Measurements from ENCODE around the gene LTBP1.
"Not testable (repeated sequence)": the region's sequence is repeated elsewhere in the genome, so short reads cannot be mapped to it uniquely, and the experiment has no call there.

LTBP1 gene

DNA sequence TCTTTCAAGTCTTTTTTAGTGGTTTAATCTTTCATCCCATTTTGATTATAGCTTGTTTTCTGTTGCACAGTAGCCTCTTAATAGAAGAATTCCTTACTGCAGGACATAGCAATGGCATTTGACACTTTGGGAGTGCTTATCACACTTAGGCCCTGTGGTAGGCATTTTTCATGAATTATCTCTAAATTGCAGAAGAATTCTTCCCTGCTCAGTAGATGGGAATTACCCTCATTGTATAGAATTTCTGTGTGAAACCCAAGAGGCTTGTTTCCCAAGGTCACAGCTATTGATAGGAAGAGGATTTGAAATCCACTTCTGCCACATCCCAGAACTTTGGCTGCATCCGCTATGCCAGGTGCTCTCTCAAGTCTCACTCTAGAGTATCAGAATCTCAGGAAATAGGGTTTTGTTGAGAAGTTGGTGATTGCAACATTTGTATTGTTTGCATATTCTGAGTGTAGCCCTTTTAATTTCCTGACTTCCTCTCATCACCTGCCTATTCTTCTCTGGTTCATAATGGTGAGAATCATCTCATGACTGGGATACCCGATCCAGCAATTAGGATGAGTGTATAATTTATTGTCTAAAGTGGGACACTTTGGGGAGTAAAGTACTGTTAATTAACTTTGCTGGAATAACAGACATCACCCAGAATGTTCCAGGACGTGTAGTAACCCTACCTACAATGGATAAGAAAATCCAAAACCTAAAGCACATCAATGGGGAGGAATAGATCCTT lies 274.5 kb downstream of the LTBP1 start:
- DNase-seq (ENCODE audit: low read depth in 2 of 2): no peak

DNA sequence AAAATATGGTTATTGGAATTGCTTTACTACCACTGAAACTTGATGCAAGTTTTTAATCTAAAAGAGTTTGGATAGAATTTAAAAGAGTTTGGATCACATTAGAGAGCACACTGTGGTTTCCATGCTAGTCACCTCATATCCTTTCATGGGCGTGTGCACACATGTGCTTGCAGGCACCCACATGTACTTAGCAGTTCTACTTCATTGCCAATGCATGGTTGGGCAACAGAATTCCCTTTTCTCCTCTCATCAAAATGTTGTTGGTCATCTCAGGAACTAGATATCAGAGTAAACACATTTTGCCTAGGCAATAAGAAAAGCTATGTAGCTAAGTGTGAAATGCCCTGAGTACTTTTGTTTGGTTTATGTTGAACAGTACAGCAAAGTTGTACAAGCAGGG lies 275.6 kb downstream of the LTBP1 start:
- DNase-seq (ENCODE audit: low read depth in 2 of 2): no peak

DNA sequence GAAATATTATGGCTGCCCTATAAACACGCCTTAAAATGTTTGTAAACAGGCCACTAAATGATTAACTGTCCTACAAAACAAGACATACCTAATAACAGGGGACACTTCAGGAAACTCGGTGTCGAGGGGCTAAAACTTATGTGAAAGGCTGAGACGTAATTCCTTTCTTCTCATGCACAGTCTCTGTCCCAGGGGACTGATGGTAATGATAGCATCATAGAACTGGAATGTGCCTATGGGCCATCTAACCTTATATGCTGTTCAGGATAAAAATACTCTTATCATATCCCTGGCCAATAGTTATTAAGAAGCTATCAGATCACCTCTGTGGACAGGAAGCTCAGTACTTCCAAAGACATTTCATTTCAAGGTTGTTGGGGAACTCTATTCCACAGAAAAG lies 277.1 kb downstream of the LTBP1 start:
- DNase-seq (ENCODE audit: low read depth in 2 of 2): no peak

DNA sequence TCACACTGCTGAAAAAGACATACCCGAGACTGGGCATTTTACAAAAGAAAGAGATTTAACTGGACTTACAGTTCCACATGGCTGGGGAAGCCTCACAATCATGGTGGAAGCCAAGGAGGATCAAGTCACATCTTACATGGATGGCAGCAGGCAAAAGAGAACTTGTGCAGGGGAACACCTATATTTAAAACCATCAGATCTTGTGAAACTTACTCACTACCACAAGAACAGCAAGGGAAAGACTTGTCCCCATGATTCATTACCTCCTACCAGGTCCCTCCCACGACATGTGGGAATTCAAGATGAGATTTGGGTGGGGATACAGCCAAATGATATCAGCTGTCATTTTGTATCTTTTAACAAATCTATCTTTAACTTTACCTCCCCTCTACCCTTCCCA lies 278.6 kb downstream of the LTBP1 start:
- no peak for DNase-seq (ENCODE audit: low read depth in 2 of 2)

DNA sequence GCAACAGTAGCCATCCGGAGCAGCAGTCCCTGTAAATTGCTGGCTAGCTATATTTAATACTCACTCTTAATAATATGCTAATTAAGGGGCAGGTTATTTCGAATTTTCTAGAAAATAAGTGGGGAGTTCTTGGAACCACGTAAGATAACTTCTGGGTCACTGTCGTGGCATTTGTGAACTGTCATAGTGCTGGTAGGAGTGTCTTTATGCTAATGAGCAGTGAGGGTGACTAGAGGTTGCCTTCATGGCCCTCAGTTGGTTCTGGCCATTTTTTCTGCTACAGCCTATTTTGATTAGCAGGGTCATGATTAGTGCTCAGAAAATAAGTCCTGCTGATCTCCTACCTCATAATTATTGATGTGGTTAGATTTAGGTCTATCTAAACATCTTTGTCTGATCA lies 279.8 kb downstream of the LTBP1 start:
- no peak for DNase-seq (ENCODE audit: low read depth in 2 of 2)

DNA sequence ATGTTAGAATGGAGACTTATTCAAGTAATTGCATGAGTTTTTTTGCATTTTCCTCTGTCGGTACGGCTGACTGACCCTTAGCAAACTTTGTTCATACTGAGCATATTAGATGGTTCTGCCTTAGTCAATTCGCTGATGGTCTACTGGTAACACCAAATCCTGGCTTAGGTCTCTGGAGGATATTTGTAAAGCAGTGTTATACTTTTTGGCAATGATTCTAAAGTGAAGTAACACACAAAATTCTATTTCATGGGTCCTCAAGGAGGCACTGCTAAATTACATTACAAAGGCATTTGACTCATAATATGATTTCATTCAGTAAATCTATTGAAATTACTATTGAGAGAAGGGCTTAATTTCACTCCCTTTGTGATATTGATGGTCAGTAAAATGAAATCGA lies 282.9 kb downstream of the LTBP1 start:
- DNase-seq (ENCODE audit: low read depth in 2 of 2): no peak

DNA sequence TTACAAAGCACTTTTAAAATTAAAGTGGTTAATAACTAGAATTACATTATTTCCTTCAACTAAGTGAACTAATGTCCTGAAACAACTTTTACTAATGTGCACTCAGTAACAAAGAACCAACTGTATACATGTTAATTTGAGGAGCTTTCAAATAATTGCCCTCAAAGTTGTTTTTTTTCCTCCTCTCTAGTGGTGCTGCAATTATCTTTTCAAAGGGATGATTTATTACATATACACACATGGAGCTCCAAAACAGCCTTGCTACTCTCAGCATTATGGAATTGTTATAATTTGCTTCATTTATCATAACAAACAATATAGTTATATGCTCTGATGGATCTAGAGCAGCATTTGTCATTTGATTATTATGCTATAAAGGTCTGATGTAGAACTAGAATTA lies 283.4 kb downstream of the LTBP1 start:
- no peak for DNase-seq (ENCODE audit: low read depth in 2 of 2)

DNA sequence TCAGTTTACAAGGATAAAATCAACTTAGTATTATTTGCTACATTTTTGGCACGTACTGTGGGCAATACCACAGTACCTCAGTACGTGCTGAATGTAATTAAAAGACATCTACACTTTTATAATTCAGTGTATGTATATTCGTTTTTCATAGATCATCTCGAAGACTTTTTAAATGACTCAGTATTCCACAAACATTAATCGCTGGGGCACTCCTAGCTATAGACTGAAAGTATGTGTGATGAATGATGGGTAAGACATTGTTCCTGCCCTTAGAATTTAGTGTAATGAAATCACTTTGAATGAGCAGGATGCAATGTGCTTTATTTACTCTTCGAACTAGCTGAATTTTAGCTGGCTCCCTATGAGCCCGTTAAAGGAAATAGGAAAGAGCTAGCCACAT lies 284.1 kb downstream of the LTBP1 start:
- DNase-seq (ENCODE audit: low read depth in 2 of 2): no peak

DNA sequence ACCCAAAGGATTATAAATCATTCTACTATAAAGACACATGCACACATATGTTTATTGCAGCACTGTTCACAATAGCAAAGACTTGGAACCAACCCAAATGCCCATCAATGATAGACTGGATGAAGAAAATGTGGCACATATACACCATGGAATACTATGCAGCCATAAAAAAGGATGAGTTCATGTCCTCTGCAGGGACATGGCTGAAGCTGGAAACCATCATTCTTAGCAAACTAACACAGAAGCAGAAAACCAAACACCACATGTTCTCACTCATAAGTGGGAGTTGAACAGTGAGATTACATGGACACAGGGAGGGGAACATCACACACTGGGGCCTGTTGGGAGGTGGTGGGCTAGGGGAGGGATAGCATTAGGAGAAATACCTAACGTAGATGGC lies 288.8 kb downstream of the LTBP1 start:
- DNase-seq (ENCODE audit: low read depth in 2 of 2): not testable (repeated sequence)

DNA sequence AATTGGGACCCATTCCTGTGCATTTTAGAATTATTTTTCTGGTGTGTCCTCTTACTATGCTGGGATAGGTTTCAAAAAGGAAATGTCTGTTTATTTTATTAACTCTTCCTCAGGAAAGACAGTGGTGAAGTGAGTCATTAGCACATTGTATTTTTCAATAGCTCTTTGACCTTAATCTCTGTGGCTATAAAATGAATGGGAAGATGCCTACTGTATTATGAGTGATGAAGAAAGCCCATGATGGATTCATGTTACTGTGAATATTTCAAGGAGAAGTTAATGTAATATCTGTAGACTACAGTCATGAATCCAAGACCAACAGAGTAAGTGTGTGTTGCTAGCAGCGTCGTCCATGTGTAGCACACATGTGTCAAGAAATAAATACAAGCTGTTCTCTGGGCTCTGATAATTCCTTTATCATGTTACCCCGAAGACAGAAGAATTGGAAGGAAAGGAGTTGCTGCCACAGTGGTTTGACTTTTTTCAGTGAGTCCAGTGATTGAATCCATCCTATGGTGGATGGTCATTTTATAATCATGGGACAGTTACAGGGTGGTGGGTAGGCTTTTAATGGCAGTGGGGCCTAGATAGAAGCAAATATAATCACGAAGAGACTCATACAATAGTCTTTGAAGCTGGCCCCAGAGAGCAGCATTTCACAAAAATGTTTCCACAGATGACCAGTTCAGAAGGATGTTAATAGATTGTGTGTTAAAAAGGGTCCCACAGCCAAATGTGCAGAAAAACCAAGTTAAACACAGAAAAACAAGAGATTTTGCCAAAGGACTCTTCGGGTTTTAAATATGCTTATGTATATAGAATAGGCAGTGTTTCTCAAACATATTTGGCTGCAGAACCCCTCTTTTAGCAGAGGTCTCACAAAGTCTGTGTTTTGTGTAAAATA lies 290.0 kb downstream of the LTBP1 start:
- DNase-seq (ENCODE audit: low read depth in 2 of 2): no peak

DNA sequence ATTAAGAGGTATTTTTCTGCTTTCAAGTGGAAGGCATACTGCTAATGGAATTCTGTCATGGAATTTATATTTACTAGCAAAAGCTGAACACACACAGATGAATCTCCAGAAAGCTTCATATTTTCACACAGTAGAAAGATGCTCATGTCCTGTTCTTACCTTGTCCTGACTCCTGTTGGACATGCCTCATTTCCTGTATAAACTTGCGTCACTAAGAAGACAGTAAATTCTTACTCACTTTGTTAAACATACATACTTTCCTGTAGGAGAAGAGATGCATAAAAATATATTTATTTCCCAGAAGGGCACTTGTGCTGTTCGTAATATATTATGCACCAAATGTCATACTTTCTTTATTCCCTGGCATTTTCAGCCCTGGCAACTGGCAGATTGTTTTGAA lies 291.4 kb downstream of the LTBP1 start:
- DNase-seq (ENCODE audit: low read depth in 2 of 2): no peak

DNA sequence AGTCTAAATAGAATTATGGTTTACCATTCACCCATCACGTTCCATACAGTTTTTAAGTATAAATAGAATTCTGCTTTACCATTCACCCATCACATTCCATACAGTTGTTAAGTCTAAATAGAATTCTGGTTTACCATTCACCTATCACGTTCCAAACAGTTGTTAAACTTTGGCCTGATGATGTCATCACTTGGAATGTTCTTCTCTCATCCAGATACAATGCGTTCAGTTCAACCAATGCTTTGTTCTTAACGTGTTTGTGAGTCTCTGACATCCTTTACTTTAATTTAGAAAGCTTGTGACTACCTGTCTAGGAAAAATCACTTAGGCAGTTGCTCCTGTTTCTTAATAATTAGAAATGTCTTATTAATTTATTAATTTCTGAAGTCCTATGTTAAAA lies 293.4 kb downstream of the LTBP1 start:
- DNase-seq (ENCODE audit: low read depth in 2 of 2): no peak

DNA sequence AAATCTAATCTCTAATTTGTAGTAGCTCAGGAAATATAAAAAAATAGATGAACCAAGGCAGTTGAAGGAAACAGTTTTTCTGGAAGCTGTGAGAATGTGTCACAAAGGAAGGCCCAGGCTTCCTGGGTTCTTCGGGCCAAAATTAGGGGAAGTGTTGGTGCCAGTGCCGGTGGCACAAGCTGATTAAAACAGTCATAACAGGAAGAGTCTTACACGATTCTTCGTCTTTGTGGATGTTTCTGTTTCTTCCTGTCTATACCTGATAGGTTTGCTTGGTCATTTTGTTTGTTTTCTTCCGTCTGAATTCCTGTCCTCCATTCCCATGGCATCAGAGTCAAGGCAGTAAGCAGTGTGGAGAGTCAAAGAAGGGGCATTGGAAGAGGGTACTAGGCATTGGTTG lies 294.3 kb downstream of the LTBP1 start:
- no peak for DNase-seq (ENCODE audit: low read depth in 2 of 2)

DNA sequence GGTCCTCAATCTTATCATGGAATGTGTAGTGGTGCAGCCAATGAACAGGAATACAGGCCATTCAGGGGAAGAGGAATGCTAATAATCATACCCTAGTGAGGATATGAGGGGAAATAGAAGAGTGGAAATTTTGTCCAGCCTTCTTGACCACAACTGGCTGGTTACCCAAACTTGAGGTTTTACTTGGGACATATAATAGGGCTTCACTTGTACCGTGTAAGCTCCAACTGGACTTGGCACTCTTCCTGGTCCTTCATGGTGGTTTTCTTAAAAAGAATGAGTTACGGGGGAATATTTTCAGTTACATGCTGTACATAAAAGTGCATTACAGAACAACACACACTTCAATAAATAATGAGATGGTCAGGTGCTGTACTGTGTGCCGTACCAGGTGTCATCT lies 294.8 kb downstream of the LTBP1 start:
- no peak for DNase-seq (ENCODE audit: low read depth in 2 of 2)

DNA sequence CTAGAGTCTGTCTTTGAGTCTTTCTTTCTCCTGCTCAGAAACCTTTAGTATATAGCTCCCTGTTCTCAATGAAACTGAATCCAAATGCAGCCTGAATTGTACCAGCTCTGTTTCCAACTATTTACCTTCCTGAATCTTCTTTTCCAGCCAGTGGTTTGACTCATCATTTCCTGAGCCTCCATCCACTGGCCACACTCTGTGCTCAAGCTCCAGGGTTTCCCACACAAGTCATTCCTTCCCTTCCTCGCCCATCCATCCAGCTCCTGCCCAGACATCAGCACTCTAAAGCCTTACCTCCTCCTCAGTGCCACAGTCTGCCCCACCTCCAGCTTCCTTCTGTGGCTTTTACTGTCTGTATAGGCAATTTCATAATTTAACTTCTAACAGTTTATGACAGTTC lies 296.1 kb downstream of the LTBP1 start:
- DNase-seq (ENCODE audit: low read depth in 2 of 2): no peak

DNA sequence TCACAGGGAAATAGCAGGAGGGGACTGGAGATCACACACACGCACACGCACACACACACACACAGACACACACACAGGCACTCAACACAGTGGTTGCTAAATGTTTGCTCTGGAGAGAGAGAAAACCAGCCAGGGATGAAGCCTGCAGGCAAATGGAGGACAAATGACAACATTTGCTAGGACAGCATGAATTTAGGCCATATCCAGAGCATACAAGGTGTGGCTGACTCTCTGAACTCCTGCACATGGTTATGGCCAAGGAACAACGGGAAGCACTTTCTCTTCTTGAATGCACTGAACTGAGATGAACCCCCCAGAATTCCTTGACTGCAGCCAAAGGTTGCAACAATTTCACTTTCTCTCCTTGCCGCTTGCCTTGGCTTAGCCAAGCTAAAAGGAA lies 299.7 kb downstream of the LTBP1 start:
- no peak for DNase-seq (ENCODE audit: low read depth in 2 of 2)

DNA sequence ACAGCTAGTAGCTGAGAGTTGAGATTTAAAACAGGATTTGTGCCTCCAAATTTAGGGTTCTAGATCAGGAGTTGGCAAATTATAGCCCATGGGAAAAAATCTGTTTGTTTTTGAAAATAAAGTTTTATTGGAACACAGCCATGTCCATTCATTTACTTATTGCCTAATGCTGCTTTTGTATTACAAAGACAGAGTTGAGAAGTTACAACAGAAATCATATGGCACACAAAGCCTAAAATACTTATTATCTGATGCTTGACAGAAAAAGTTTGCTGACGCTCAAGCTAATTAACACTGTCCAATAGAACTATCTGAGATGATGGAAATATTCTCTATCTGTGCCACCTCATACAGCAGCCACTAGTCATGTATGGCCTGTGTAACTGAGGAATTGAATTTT lies 300.6 kb downstream of the LTBP1 start:
- no peak for DNase-seq (ENCODE audit: low read depth in 2 of 2)

DNA sequence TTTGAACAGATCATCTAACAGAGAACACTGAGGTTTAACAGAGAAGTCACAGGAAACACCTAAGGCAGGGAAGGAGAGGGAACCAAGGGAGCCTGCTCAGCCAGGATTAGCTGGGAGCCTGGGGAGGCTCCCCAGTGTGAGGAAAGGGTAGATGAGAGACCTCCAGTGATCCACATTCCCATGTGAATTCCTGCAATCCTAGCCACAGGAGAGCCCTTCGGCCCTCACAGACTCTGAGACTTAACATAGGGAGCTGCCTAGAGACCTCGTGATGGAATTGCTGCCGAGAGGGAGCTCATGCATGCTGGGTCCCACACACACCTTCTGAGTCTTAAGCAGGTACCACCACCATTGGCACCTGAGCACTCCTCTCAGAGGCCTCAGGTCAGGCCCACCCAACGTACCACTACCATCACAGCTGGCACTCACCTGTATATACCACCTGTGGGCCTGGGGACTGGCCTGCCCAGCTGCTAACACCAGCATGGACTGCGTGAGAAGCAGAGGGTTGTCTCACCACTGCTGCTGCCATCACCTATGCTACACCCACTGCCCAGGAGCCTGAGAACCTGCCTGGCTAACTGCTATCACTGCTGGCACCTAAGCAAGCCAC lies 303.8 kb downstream of the LTBP1 start:
- no peak for DNase-seq (ENCODE audit: low read depth in 2 of 2)

DNA sequence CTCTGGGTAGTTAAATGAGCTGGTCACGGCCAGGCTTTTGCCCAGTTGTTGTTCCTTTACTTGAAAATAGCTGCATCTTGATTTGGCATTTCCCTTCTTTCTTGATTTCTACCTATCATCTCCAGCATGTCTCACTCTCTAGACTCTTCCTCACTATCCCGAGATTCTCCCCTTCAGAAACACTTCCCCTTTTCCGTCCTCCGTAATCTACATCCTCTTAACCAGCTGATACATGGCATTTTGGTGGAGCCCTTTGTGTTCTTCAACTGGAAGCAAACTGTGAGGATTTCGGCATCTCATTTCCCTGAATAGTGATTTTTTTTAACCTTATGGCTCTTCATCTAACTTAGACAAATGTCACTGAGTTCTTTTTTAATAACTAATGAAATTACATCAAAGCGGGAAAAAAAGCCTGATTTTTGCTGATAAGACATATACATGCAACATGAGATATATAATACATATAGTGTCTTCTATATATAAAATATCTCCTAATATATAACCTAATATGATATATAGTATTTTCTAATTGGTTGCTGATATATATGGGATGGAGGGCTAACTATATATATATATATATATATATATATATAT lies 309.5 kb downstream of the LTBP1 start:
- no peak for DNase-seq (ENCODE audit: low read depth in 2 of 2)

DNA sequence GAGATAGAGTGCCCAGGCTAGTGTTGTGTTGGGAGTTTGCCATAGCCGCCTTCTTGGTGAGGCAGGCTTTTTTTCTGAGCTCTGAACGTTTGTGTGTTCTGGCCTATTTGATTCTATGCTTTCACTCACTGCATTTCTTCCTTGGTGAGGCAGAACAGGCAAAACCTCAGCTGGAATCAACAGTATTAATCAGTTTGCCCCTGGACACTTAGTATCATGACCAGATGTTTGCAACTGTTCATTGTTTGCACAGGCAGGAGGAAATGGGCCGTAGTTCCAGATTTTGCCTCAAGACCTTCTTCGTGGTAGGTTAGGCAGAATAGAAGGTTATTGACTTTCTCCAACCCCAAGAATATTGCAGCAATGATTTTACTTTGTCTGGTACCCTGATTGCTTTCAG lies 311.6 kb downstream of the LTBP1 start:
- no peak for DNase-seq (ENCODE audit: low read depth in 2 of 2)

DNA sequence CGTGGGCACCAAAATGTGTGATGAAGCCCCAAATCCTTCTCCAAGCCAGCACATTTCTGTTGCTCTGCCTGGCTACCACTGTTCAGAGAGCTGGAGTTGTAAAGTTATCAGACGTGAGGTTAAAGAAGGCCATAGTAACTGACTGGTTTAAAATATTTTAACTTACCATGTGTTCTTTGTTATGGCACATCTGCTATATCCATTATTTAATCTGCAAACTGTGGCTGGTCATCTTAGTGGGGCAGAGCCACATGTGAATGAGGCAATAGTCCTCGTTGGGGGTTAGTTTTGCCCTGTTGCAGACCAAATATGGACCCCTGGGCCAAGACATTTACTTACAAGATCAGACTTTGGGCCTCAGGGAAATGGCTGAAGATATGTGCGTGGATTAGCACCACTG lies 315.3 kb downstream of the LTBP1 start:
- no peak for DNase-seq (ENCODE audit: low read depth in 2 of 2)

DNA sequence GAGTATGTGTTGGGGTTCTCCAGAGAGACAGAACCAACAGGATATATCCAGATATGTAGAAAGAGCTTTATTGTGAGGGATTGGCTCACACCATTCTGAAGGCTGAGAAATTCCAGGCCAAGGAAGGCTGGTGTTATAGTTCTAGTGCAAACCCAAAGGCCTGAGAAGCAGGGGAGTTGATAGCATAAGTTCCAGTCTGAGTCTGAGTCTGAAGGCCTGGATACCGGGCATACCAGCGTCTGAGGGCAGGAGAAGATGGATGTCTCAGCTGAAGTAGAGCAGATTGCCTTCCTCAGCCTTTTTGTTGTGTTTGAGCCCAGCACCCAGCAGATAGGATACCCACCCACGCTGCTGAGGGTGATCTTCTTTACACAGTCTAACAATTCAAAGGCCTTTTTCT lies 318.0 kb downstream of the LTBP1 start:
- DNase-seq (ENCODE audit: low read depth in 2 of 2): no peak

Measured in stimulated activated CD8-positive, alpha-beta memory T cell treated with anti-CD3 and anti-CD28 coated beads, Interleukin-7, amount 100 ng/mL, for 1 hour (primary cell).